CD4-positive, alpha-beta memory T cell (primary cell): ENCODE measurements around the gene PMF1. TPM values are rescaled to one million over a fixed set of nuclear protein-coding genes. Genes with fewer than 3 reads are reported as not detected.
A peak's percentile ranks its signal among the peaks of the same experiment; 100 is the strongest.

Source experiments
- CTCF ChIA-PET: fragments of 350-600 bp; sonication (Branson Sonifier 250); formaldehyde crosslinking; loops from one replicate; lab custom pipeline; 2021; ENCODE audit warnings: inconsistent platforms; ENCODE audit not compliant: partially characterized antibody; lab: Charles Lee
- POLR2A ChIA-PET: fragments of 350-600 bp; sonication (Branson Sonifier 250); formaldehyde crosslinking; loops from one replicate; lab custom pipeline; 2021; ENCODE audit not compliant: partially characterized antibody; lab: Charles Lee
- DNase-seq, 5 donors: peaks; one replicate each; pipeline versions ENCODE4 v3.0.0 to v3.0.0-alpha.2; 2020 to 2022; ENCODE audit warnings: mixed read lengths in 1 of 5
- H3K27ac ChIP-seq: one replicate; pipeline ENCODE4 v1.7.0; 2013; ENCODE audit warnings: low read depth, low read length
- H3K27me3 ChIP-seq: 2 replicates; pipeline ENCODE4 v1.7.0; 2013; ENCODE audit warnings: mild to moderate bottlenecking, low read length, moderate library complexity; ENCODE audit not compliant: insufficient read depth
- H3K36me3 ChIP-seq: 2 replicates; pipeline ENCODE4 v1.7.0; 2013; ENCODE audit warnings: mild to moderate bottlenecking, low read length, moderate library complexity; ENCODE audit not compliant: insufficient read depth
- H3K4me1 ChIP-seq: 2 replicates; pipeline ENCODE4 v1.7.0; 2013; ENCODE audit warnings: mild to moderate bottlenecking, low read length, moderate library complexity; ENCODE audit not compliant: insufficient read depth
- H3K4me3 ChIP-seq, 2 donors: one replicate each; pipeline ENCODE4 v1.7.0; 2013; ENCODE audit warnings: low read length in 2 of 2, mild to moderate bottlenecking in 1 of 2
- H3K9me3 ChIP-seq, 2 donors: one replicate each; pipeline ENCODE4 v1.7.0; 2013; ENCODE audit warnings: low read length in 2 of 2, control low read depth in 1 of 2; ENCODE audit not compliant: control insufficient read depth in 1 of 2
- H3K27ac Mint-ChIP-seq, 7 donors: one replicate each; pipeline ENCODE4 v1.8.0; 2020 to 2021; ENCODE audit warnings: mixed read lengths in 7 of 7, mild to moderate bottlenecking in 6 of 7, inconsistent platforms in 3 of 7, moderate library complexity in 3 of 7
- H3K27me3 Mint-ChIP-seq, 2 donors: one replicate each; pipeline ENCODE4 v1.8.0; 2020 to 2021; ENCODE audit warnings: mixed read lengths in 2 of 2
- H3K36me3 Mint-ChIP-seq, 2 donors: one replicate each; pipeline ENCODE4 v1.8.0; 2020 to 2021; ENCODE audit warnings: mixed read lengths in 2 of 2, inconsistent platforms in 1 of 2, mild to moderate bottlenecking in 1 of 2
- H3K4me1 Mint-ChIP-seq, 4 donors: one replicate each; pipeline ENCODE4 v1.8.0; 2020 to 2021; ENCODE audit warnings: mixed read lengths in 4 of 4, mild to moderate bottlenecking in 1 of 4
- H3K4me3 Mint-ChIP-seq, 8 donors: one replicate each; pipeline ENCODE4 v1.8.0; 2020 to 2021; ENCODE audit warnings: mixed read lengths in 8 of 8, mild to moderate bottlenecking in 7 of 8, moderate library complexity in 6 of 8, inconsistent platforms in 3 of 8
- H3K9me3 Mint-ChIP-seq, 8 donors: one replicate each; pipeline ENCODE4 v1.8.0; 2020 to 2021; ENCODE audit warnings: mixed read lengths in 8 of 8, mild to moderate bottlenecking in 5 of 8, inconsistent platforms in 3 of 8, moderate library complexity in 1 of 8
- intact Hi-C: fragments of 100-400 bp; cut with micrococcal nuclease; formaldehyde crosslinking; loops from one replicate; pipeline ENCODE4 v1.15.1; 2023
- polyA plus RNA-seq, 2 donors: library from polyadenylated mRNA; unstranded; fragments of 300-500 nt; fragmentation: Illumina TruSeq; gene quantifications; one replicate each; pipeline ENCODE4 v1.2.3, GENCODE V29; 2021
- total RNA-seq, 2 experiments: library from RNA; stranded (reverse); gene quantifications; one replicate each; pipeline ENCODE4 v1.2.3, GENCODE V29; 2021

The PMF1 gene
- total and polyA plus RNA-seq, 4 experiments from 2014 or later: 39.0 to 106 (median 56.8) TPM

DNA sequence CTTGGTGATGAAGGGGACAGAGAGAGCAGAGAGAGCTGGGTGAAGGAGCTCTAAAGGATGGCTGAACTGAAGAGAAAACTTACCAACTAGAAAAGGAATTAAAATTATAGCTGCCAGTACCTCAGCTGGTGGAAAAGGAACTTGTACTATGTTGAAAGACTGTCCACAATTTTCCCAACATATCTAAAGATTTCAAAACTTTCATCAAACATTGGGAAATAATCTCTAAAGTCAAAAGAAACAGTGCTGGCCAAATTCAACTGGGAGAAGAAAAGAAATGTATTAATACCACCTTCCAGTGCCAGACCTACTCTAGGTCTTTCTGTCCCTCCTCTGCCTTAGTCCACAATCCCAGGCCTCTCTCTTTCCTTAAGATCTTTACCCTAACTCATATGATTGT, 63.7 kb downstream of the PMF1 start:
- DNase-seq: no peak
- Histone ChIP-seq H3K27ac (no peak overlapping the region), H3K36me3 (peaks cover 65% of the 10 kb centered on the region), H3K4me1 (peaks cover 20% of the 10 kb centered on the region), H3K4me3 (no peak overlapping the region), H3K9me3 (no peaks in the 10 kb centered on the region), H3K27me3 (no peaks in the 10 kb centered on the region)
- CTCF ChIA-PET: no interaction called here
- Mint-ChIP-seq H3K9me3 (no peaks in the 10 kb centered on the region), H3K4me1 (peaks cover 11 to 19% (median 14%) of the 10 kb centered on the region in 4 donors), H3K36me3 (peaks cover 48 to 75% of the 10 kb centered on the region in 2 donors), H3K4me3 (no peak overlapping the region), H3K27ac (no peak overlapping the region), H3K27me3 (no peaks in the 10 kb centered on the region)
- POLR2A ChIA-PET: no interaction called here
- intact Hi-C loops: no loop called here

DNA sequence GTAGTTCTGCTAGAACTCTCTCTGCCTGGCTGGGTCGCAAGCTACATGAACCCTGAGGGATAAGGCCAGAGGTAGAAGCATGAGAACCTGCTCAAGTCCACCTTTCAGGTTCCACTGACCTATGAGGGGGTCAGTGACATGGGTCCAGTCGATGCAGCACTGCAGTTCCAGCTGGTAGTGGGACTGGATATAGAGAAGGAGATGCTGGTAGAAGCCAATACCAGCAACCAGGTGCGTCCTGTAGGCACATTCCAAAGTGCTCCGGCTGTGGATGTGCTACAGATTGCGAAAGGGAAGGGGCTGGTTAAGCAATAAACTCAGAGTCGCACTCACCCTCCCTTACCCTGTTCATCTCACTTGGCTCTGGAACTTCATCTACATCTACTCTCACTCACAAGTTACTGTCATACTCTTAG, 64.2 kb downstream of the PMF1 start:
- peaks cover 45 to 71% of the 10 kb centered on the region in 2 donors for H3K36me3 Mint-ChIP-seq
- ChIA-PET CTCF (no interaction called here), POLR2A (no interaction called here)
- DNase-seq: no peak
- no peaks in the 10 kb centered on the region for H3K9me3 Mint-ChIP-seq
- no peak overlapping the region for H3K27ac Mint-ChIP-seq
- intact Hi-C loops: no loop called here
- no peak overlapping the region for H3K4me3 Mint-ChIP-seq
- Histone ChIP-seq H3K4me1 (peaks cover 25% of the 10 kb centered on the region), H3K9me3 (no peaks in the 10 kb centered on the region), H3K27me3 (no peaks in the 10 kb centered on the region), H3K27ac (no peak overlapping the region), H3K4me3 (no peak overlapping the region), H3K36me3 (peaks cover 62% of the 10 kb centered on the region)
- peaks cover 12 to 23% (median 17%) of the 10 kb centered on the region in 4 donors for H3K4me1 Mint-ChIP-seq
- H3K27me3 Mint-ChIP-seq: no peaks in the 10 kb centered on the region

DNA sequence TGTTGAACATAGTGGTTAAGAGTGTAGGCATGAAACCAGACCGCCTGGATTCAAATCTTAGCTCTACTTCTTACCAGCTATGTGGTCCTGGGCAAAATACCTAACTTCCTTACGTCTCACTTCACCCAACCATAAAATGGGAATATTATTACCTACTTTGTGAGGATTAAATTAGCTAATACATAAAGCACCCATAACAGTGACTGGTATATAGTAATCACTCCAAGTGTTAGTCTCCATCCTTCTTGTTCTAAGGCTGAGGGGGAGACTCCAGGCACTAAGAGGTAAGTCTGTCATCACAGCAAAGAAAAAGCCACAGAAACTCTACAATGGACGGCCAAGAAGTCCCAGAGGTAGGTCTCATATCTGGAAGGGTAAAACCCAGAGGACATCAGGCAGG, 67.0 kb downstream of the PMF1 start:
- peaks cover 26 to 43% (median 34%) of the 10 kb centered on the region in 4 donors for H3K4me1 Mint-ChIP-seq
- no peak overlapping the region for H3K4me3 ChIP-seq
- peaks cover 23 to 54% of the 10 kb centered on the region in 2 donors for H3K36me3 Mint-ChIP-seq
- peak overlapping the region in 5 of 7 donors; percentile 22 to 96 (median 49) for H3K27ac Mint-ChIP-seq
- peak overlapping the region in 7 of 8 donors; percentile 7 to 76 (median 42) for H3K4me3 Mint-ChIP-seq
- intact Hi-C loops: no loop called here
- CTCF ChIA-PET: interaction anchor here (0.9 kb wide), 1 partner anchor 40 kb away, joined by 3 read pairs; no protein-coding TSS in a partner anchor
- H3K4me1 ChIP-seq: peaks cover 38% of the 10 kb centered on the region
- H3K27ac ChIP-seq: no peak overlapping the region
- H3K27me3 Mint-ChIP-seq: no peaks in the 10 kb centered on the region
- POLR2A ChIA-PET: interaction anchor here (0.8 to 1.3 kb wide), 2 partner anchors 8 to 67 kb away, joined by 3 read pairs; partner anchors contain the start of gene PMF1
- DNase-seq: no peak
- no peaks in the 10 kb centered on the region for H3K27me3 ChIP-seq
- no peaks in the 10 kb centered on the region for H3K9me3 ChIP-seq
- peaks cover 0 to under 1% (median 0%) of the 10 kb centered on the region in 8 donors for H3K9me3 Mint-ChIP-seq
- H3K36me3 ChIP-seq: peaks cover 36% of the 10 kb centered on the region

DNA sequence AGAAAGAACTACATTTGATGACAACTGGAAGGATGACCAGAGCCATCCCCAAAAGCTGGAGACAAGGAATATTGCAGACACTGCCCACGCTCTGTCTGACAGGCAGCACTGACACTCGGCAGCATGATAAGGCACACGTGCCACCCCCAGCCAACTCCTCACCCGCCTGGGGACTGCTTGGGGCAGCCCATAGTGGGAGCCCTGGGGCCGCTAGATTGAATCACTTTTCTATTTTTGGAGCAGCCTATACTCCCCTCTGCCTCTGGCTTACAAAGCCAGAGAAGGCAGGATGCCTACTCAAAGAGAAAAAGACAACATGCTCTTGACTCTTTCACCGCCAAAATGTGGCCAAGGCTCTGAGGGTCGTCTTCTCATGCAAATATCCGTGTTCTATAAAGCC, 68.5 kb downstream of the PMF1 start:
- Mint-ChIP-seq H3K27ac (peak overlapping the region; percentile 90 to 99 (median 96)), H3K36me3 (peaks cover 22 to 44% of the 10 kb centered on the region in 2 donors), H3K4me3 (peak overlapping the region; percentile 90 to 99 (median 96)), H3K9me3 (peaks cover 0 to 1% (median 0%) of the 10 kb centered on the region in 8 donors), H3K27me3 (no peaks in the 10 kb centered on the region), H3K4me1 (peaks cover 26 to 51% (median 35%) of the 10 kb centered on the region in 4 donors)
- H3K4me3 ChIP-seq: peak overlapping the region; percentile 83 to 93
- peaks cover 26% of the 10 kb centered on the region for H3K36me3 ChIP-seq
- peaks cover 38% of the 10 kb centered on the region for H3K4me1 ChIP-seq
- POLR2A ChIA-PET: interaction anchor here (0.6 to 4.1 kb wide), 10 partner anchors 9 to 425 kb away, joined by 3 to 50 read pairs (median 14); partner anchors contain the start of genes CCT3, GLMP, PMF1 and TSACC
- H3K27me3 ChIP-seq: no peaks in the 10 kb centered on the region
- H3K27ac ChIP-seq: peak overlapping the region; percentile 80
- intact Hi-C loops: no loop called here
- peak in 4 of 5 donors; percentile 6 to 63 (median 20) for DNase-seq
- no peaks in the 10 kb centered on the region for H3K9me3 ChIP-seq
- CTCF ChIA-PET: interaction anchor here (1.0 to 1.7 kb wide), 3 partner anchors 21 to 68 kb away, joined by 3 to 4 read pairs (median 4); partner anchors contain the start of gene PMF1

DNA sequence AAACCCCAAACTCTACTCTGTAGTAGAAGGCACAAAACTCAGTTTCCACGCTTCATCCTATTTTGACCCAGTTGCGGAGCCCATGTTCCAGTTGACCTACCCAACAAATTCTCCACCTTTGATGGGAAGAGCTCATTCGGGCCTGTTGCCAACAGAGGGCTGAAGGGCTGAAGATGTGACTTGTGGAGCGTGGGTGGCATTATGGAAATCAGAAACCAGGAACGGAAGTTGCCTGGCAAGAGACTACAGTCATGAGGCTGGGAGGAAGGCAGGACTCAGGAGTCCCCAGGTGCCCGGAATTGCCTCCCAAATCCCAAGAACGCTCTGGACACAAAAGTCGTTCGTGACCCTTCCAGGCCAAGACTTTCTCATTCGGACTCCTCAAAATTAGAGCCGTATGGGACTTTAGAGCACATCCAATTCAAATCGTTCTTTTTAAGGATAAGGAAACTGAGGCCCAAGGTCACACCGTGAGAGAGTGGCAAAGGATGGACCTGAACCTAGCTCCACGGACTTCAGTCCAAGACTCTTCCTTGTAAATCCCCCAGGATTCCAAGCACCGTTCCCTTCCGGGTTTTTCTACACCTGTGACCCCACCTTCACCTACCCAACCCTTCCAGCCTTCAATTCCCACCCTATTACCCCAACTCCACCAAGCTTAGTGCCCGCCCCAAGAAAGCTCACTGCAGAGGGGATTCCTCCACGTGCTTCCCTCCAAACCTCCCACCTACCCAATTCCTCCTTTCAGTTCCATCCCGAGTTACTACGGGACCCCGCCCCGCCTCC, 69.1 kb downstream of the PMF1 start:
- peaks cover 0 to 1% (median 0%) of the 10 kb centered on the region in 8 donors for H3K9me3 Mint-ChIP-seq
- DNase-seq: peak in 1 of 5 donors; percentile 3
- Histone ChIP-seq H3K27ac (peak overlapping the region; percentile 80), H3K27me3 (no peaks in the 10 kb centered on the region), H3K36me3 (peaks cover 24% of the 10 kb centered on the region), H3K4me1 (peaks cover 38% of the 10 kb centered on the region), H3K4me3 (peak overlapping the region; percentile 83 to 93), H3K9me3 (no peaks in the 10 kb centered on the region)
- peak overlapping the region; percentile 90 to 99 (median 96) for H3K4me3 Mint-ChIP-seq
- peak overlapping the region; percentile 90 to 99 (median 96) for H3K27ac Mint-ChIP-seq
- H3K27me3 Mint-ChIP-seq: no peaks in the 10 kb centered on the region
- H3K36me3 Mint-ChIP-seq: peaks cover 16 to 40% of the 10 kb centered on the region in 2 donors
- ChIA-PET CTCF (interaction anchor here (1.0 to 1.7 kb wide), 5 partner anchors 8 to 74 kb away, joined by 3 to 5 read pairs (median 4); partner anchors contain the start of gene PMF1), POLR2A (interaction anchor here (0.6 to 4.1 kb wide), 30 partner anchors 10 to 1020 kb away, joined by 3 to 50 read pairs (median 4); partner anchors contain the start of genes CCT3, GLMP, HDGF and LAMTOR2)
- H3K4me1 Mint-ChIP-seq: peaks cover 26 to 51% (median 36%) of the 10 kb centered on the region in 4 donors
- intact Hi-C loops: loop anchor here (1.0 to 2.0 kb wide), 5 partner anchors 56 to 485 kb away; partner anchors contain the start of genes CCT3, LAMTOR2, PMF1 and PRCC

DNA sequence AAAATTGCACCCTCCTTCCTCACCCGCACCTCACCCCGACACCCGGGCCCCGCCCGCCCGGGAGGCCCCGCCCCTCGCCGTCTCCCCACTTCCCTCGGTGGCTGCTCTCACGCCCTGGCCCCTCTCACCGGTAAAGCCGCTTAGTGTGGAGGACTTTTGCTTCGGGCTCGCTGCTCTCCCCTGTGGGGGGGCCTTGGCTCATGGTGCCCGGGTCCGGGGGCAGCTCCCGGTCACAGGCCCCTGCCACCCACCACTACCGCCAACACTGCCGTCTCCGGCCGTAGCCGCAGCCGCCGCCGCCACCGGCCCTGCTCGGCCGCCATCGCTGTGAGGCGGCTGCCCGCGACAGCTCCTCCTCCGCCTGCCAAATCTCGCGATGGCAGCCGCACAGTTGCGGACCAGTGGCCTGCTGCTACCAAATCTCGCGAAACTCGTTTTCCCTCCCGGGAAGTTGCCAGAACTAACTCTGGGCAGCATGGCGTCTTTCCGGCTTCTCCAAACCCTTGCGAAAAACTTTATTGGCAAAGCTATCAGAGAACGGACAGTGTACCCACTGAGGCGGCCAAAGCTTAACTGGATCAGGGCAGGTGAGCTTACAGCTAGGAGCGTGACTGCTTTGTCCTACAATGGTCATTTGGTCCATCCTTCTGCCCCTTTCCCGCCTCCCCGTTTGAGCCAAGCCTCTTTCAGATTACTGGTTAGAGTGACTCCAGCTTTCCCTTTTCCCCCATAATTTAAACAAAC, 69.8 kb downstream of the PMF1 start, which contains the start of gene SMG5:
Gene SMG5 (minus strand): TSS at position 347 of the 744 bp plus-strand sequence. CDS start 145 bp downstream, at position 202.
- POLR2A ChIA-PET: interaction anchor here (0.6 to 4.1 kb wide), 32 partner anchors 9 to 1021 kb away, joined by 3 to 50 read pairs (median 4); partner anchors contain the start of genes CCT3, GLMP, HDGF and LAMTOR2
- no peaks in the 10 kb centered on the region for H3K27me3 Mint-ChIP-seq
- H3K9me3 Mint-ChIP-seq: peaks cover 0 to 1% (median 0%) of the 10 kb centered on the region in 8 donors
- no peaks in the 10 kb centered on the region for H3K27me3 ChIP-seq
- DNase-seq: peak; percentile 97 to 99 (median 98)
- peaks cover 38% of the 10 kb centered on the region for H3K4me1 ChIP-seq
- H3K27ac ChIP-seq: peak within 1 kb of the TSS; percentile 80
- H3K4me3 Mint-ChIP-seq: peak within 1 kb of the TSS; percentile 90 to 99 (median 96)
- peaks cover 10 to 33% of the 10 kb centered on the region in 2 donors for H3K36me3 Mint-ChIP-seq
- peaks cover 26 to 51% (median 36%) of the 10 kb centered on the region in 4 donors for H3K4me1 Mint-ChIP-seq
- H3K4me3 ChIP-seq: peak within 1 kb of the TSS; percentile 93 to 96
- intact Hi-C loops: loop anchor here (1.0 to 2.0 kb wide), 5 partner anchors 56 to 485 kb away; partner anchors contain the start of genes CCT3, LAMTOR2, PMF1 and PRCC
- H3K9me3 ChIP-seq: no peaks in the 10 kb centered on the region
- H3K36me3 ChIP-seq: peaks cover 18% of the 10 kb centered on the region
- CTCF ChIA-PET: interaction anchor here (0.9 to 2.0 kb wide), 9 partner anchors 9 to 103 kb away, joined by 3 to 5 read pairs (median 4); partner anchors contain the start of gene PMF1
- peak within 1 kb of the TSS; percentile 90 to 99 (median 96) for H3K27ac Mint-ChIP-seq
